Naive thymus-derived CD8-positive, alpha-beta T cell (primary cell): ENCODE results near the gene NEK5. TPM values are rescaled to one million over a fixed set of nuclear protein-coding genes. Genes with fewer than 3 reads are reported as not detected.

Source experiments
- ATAC-seq, 2 donors: fragments of 150-1000 bp; cut with Tn5 transposase in 1 of 2; sonication (Bioruptor Pico), chemical (Tn5 transposase) in 1 of 2; 1 replicate in 1 of 2; 2 replicates in 1 of 2; pipeline ENCODE4 v1.10.0; 2021; ENCODE audit warnings: mild to moderate bottlenecking in 2 of 2, moderate library complexity in 2 of 2
- POLR2A ChIA-PET: fragments of 350-600 bp; sonication (Branson Sonifier 250); formaldehyde crosslinking; loops from one replicate; lab custom pipeline; 2021; ENCODE audit warnings: antibody characterized with exemption; lab: Charles Lee
- DNase-seq, 10 donors: peaks; one replicate each; pipeline versions ENCODE4 v3.0.0 to v3.0.0-alpha.2; 2020 to 2022
- H3K27ac Mint-ChIP-seq, 10 donors: one replicate each; pipeline ENCODE4 v1.8.0; 2020 to 2022; ENCODE audit warnings: mild to moderate bottlenecking in 10 of 10, mixed read lengths in 10 of 10, moderate library complexity in 4 of 10, inconsistent platforms in 1 of 10
- H3K27me3 Mint-ChIP-seq, 5 donors: one replicate each; pipeline ENCODE4 v1.8.0; 2021 to 2022; ENCODE audit warnings: mixed read lengths in 5 of 5
- H3K36me3 Mint-ChIP-seq, 3 donors: one replicate each; pipeline ENCODE4 v1.8.0; 2020 to 2022; ENCODE audit warnings: mixed read lengths in 3 of 3, mild to moderate bottlenecking in 2 of 3, inconsistent platforms in 1 of 3
- H3K4me1 Mint-ChIP-seq, 4 donors: one replicate each; pipeline ENCODE4 v1.8.0; 2021 to 2022; ENCODE audit warnings: mixed read lengths in 4 of 4
- H3K4me3 Mint-ChIP-seq, 10 donors: one replicate each; pipeline ENCODE4 v1.8.0; 2020 to 2022; ENCODE audit warnings: mild to moderate bottlenecking in 10 of 10, mixed read lengths in 10 of 10, moderate library complexity in 6 of 10, inconsistent platforms in 1 of 10
- H3K9me3 Mint-ChIP-seq, 9 donors: one replicate each; pipeline ENCODE4 v1.8.0; 2020 to 2022; ENCODE audit warnings: mixed read lengths in 9 of 9, mild to moderate bottlenecking in 3 of 9, inconsistent platforms in 1 of 9, moderate library complexity in 1 of 9
- polyA plus RNA-seq, 3 donors: library from polyadenylated mRNA; unstranded; fragments of 300-500 nt; fragmentation: Illumina TruSeq; gene quantifications; one replicate each; pipeline ENCODE4 v1.2.3, GENCODE V29; 2021
- total RNA-seq, 8 experiments: library from RNA in 2 of 8; stranded (reverse) in 2 of 8; gene quantifications; one replicate each; pipeline ENCODE4 v1.2.3 and lab custom pipeline; 2021 to 2026

Gene NEK5
- total and polyA plus RNA-seq, 5 experiments from 2014 or later, result not detected

DNA sequence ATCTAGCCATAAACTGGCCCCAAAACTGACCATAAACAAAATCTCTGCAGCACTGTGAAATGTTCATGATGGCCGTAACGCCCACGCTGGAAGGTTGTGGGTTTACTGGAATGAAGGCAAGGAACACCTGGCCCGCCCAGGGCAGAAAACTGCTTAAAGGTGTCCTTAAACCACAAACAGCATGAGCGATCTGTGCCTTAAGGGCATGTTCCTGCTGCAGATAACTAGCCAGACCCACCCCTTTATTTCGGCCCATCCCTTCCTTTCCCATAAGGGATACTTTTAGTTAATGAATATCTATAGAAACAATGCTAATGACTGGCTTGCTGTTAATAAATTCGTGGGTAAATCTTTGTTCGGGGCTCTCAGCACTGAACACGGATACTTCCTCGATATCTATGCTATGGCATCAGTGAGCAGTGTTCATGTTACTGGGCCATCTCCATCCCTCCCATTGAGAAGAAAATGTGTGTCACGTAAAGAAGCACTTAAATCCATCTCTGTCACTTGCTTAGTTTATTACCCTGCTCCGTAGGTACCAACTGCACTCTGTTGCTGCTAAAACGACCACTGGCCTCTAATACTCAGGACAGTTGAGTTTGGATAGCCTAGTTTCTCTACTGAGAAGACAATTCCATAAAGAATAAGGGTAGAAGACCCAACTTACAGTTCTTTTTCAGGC is 122.9 kb downstream of the NEK5 start:
- POLR2A ChIA-PET, result no interaction called here
- Mint-ChIP-seq H3K9me3 (no peaks in the 10 kb centered on the region), H3K4me3 (no peak overlapping the region), H3K27me3 (peaks cover 0 to 30% (median 5%) of the 10 kb centered on the region in 5 donors), H3K4me1 (peaks cover 4 to 8% (median 6%) of the 10 kb centered on the region in 4 donors), H3K27ac (no peak overlapping the region), H3K36me3 (no peaks in the 10 kb centered on the region)
- ATAC-seq (no peak), DNase-seq (no peak)

- Mint-ChIP-seq H3K9me3 (no peaks in the 10 kb centered on the region), H3K27ac (no peak overlapping the region), H3K36me3 (no peaks in the 10 kb centered on the region), H3K27me3 (peaks cover 3 to 20% (median 8%) of the 10 kb centered on the region in 5 donors), H3K4me3 (no peak overlapping the region), H3K4me1 (peaks cover 0 to 6% (median 2%) of the 10 kb centered on the region in 4 donors)
- POLR2A ChIA-PET, result no interaction called here
- ATAC-seq, result no peak
- DNase-seq, result no peak
Observed at GRCh38 chr13:52004511-52005170, 124.2 kb downstream of the NEK5 start.

DNA sequence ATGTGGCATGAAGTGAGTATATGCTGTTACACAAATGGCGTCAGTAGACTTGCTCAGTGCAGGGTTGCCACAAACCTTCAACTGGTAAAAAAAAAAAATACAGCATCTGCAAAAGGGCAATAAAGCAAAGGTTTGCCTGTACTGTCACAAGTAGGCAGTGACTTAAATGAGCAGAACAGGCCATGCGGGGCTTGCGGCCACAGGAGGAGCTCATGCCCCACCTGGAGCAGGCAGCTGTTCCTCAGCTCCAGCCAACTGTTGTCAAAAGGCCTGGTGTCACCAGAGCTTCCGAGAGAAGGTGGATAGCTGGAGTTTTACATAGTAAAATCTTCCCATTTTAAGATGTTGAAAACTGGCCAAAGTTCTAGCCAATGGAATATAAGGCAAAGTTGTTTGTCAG is 125.3 kb downstream of the NEK5 start:
- Mint-ChIP-seq H3K9me3 (no peaks in the 10 kb centered on the region), H3K27ac (no peak overlapping the region), H3K27me3 (peaks cover 6 to 19% (median 15%) of the 10 kb centered on the region in 5 donors), H3K4me3 (no peak overlapping the region), H3K4me1 (peaks cover 0 to 6% (median 2%) of the 10 kb centered on the region in 4 donors), H3K36me3 (no peaks in the 10 kb centered on the region)
- DNase-seq (no peak), ATAC-seq (no peak)
- POLR2A ChIA-PET, result no interaction called here

DNA sequence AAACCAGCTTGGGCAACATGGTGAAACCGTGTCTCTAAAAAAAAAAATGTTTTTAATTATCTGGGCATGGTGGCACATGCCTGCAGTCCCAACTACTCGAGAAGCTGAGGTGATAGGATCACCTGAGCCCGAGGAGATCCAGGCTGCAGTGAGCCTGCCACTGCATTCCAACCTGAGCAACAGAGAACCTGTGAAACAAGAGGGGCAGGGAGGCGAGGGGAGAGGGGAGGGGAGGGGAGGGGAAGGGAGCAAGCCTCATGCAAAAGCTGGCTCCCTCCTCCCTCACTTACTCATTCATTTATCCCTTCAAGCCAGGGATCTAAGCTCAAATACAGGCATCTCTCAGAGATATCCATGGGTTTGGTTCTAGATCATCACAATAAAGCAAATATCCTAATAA is 126.5 kb downstream of the NEK5 start:
- H3K27me3 Mint-ChIP-seq, result peaks cover 8 to 31% (median 13%) of the 10 kb centered on the region in 5 donors
- no peaks in the 10 kb centered on the region for H3K9me3 Mint-ChIP-seq
- POLR2A ChIA-PET, result interaction anchor here (2.1 kb wide), 1 partner anchor 10 kb away, joined by 5 read pairs; the partner anchor contains the start of gene ALG11
- H3K4me3 Mint-ChIP-seq, result no peak overlapping the region
- DNase-seq, result no peak
- H3K4me1 Mint-ChIP-seq, result peaks cover 0 to 6% (median 2%) of the 10 kb centered on the region in 4 donors
- H3K27ac Mint-ChIP-seq, result no peak overlapping the region
- ATAC-seq, result no peak
- H3K36me3 Mint-ChIP-seq, result no peaks in the 10 kb centered on the region

GRCh38 chr13:52001120-52001731 is 127.6 kb downstream of the NEK5 start:
- H3K27me3 Mint-ChIP-seq, result peaks cover 8 to 35% (median 10%) of the 10 kb centered on the region in 5 donors
- POLR2A ChIA-PET, result interaction anchor here (2.1 kb wide), 1 partner anchor 11 kb away, joined by 5 read pairs; the partner anchor contains the start of gene ALG11
- ATAC-seq, result peak; percentile 80 to 82
- no peaks in the 10 kb centered on the region for H3K36me3 Mint-ChIP-seq
- DNase-seq, result peak in 3 of 10 donors; percentile 43 to 54 (median 44)
- no peaks in the 10 kb centered on the region for H3K9me3 Mint-ChIP-seq
- no peak overlapping the region for H3K27ac Mint-ChIP-seq
- H3K4me3 Mint-ChIP-seq, result no peak overlapping the region
- H3K4me1 Mint-ChIP-seq, result peaks cover 0 to 6% (median 1%) of the 10 kb centered on the region in 4 donors

DNA sequence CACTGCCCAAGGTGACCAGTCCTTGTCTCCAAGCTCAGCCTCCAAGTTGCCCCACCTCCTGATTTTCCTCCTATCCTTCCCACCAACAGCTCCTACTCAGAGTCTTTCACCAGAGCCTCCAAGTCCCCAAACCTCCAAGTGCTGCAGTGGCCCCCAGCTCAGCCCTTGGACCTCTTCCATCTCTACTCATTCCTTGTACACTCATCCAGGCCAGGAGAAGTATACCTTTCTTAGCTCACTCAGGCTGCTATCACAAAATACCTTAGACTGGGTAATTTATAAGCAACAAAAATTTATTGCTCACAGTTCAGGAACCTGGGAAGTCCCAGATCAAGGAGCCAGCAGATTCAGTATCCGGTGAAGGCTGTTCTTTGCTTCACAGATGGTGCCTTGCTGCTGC is 129.0 kb downstream of the NEK5 start:
- Mint-ChIP-seq H3K27ac (no peak overlapping the region), H3K27me3 (peaks cover 8 to 35% (median 10%) of the 10 kb centered on the region in 5 donors), H3K36me3 (no peaks in the 10 kb centered on the region), H3K4me3 (no peak overlapping the region), H3K9me3 (no peaks in the 10 kb centered on the region), H3K4me1 (peaks cover 0 to 11% (median 2%) of the 10 kb centered on the region in 4 donors)
- POLR2A ChIA-PET, result no interaction called here
- no peak for ATAC-seq
- DNase-seq, result no peak

DNA sequence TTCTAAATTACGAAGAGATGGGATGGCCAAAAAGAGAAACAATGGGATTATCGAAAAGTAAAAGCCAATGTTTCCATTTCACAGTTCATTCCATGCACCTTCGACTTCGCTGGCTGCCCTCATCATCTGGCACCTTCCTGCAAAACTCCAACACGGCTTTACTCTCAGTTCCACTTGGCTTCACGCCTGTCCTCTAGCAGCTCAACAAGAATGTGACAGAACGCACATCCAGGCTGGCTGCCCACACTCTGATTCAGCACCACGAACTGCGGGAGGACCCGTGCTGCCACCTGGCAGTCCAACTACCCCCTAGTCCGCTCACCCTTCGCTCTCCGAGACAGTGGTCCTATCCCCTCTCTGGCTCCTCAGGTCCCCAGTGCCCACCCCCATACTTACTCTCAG is 129.4 kb downstream of the NEK5 start:
- H3K9me3 Mint-ChIP-seq, result no peaks in the 10 kb centered on the region
- DNase-seq (no peak), ATAC-seq (no peak)
- no peaks in the 10 kb centered on the region for H3K36me3 Mint-ChIP-seq
- peaks cover 0 to 11% (median 2%) of the 10 kb centered on the region in 4 donors for H3K4me1 Mint-ChIP-seq
- H3K27ac Mint-ChIP-seq, result no peak overlapping the region
- H3K27me3 Mint-ChIP-seq, result peaks cover 8 to 35% (median 10%) of the 10 kb centered on the region in 5 donors
- POLR2A ChIA-PET, result no interaction called here
- H3K4me3 Mint-ChIP-seq, result no peak overlapping the region

DNA sequence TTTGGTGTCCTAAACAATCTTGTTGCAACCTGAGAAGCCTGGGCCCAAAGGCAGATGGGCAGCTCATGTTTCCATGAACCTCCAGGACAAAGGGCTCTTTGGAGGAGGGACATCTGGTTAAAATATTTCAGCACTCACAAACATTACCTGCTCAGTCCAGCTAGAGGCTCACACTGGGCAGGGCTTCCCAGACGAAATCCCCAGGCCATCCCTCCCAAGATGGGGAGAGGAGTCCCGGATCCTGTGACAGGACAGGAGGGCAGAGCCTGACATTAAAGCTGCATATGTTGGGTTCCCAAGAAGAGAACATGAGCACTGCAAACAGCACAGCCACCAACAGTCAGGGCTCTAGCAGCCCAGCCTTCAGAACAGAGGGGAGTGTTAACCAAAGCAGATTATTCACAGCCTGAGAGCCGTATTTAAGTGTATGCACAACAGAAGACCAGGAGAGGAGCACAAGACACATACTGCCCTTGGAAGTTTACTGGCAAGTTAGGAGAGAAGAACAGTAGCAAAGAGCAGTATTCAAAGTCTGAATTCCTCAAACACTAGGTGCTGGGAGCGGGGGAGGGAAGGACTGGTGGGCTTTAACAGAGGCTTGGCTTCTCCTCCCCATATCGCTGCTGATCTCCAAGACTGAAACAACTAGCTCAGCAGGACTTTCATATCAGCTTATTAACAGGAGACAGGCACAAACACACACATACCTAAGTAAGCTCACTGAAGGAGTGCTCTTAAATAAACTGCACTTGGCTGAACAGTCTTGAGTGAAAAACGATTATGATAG is 130.0 kb downstream of the NEK5 start:
- no peaks in the 10 kb centered on the region for H3K9me3 Mint-ChIP-seq
- DNase-seq (no peak), ATAC-seq (no peak)
- H3K27ac Mint-ChIP-seq, result peak overlapping the region in 2 of 10 donors; percentile 43 to 47
- H3K4me3 Mint-ChIP-seq, result no peak overlapping the region
- no peaks in the 10 kb centered on the region for H3K36me3 Mint-ChIP-seq
- POLR2A ChIA-PET, result no interaction called here
- peaks cover 8 to 35% (median 10%) of the 10 kb centered on the region in 5 donors for H3K27me3 Mint-ChIP-seq
- H3K4me1 Mint-ChIP-seq, result peaks cover 0 to 11% (median 2%) of the 10 kb centered on the region in 4 donors

DNA sequence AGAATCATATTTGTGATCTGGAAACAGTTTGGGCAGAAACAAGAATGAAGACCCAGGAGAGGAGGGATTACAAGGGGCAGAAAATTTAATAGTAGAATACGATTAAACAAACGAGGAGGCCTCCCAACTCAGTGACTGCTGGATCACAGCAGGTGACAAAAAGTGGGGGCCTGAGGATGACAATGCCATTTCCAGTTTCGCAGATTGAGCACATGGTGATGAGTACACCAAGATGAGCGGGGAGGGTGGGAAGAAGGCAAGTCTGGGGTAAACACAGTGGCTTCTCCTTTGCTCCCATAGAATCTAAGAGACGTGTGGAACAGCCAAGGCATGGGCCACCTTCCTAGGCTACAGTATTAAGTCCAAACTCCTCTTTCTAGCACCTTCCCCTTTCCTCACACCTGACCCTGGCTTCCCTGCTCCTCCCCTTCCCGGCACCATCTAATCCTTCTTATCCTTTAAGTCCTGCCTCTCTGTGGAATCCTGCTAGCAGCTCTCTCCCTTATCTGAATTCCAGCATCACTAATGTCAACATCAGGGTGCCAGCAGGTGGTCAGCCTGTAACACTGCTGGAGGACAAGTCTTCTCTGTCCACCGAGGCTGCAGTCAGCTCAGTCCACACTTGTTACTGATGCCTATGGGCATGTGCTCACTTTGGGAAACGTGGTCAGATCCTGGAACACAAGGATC is 131.1 kb downstream of the NEK5 start:
- peaks cover 0 to 11% (median 2%) of the 10 kb centered on the region in 4 donors for H3K4me1 Mint-ChIP-seq
- ATAC-seq, result no peak
- H3K27ac Mint-ChIP-seq, result no peak overlapping the region
- H3K36me3 Mint-ChIP-seq, result no peaks in the 10 kb centered on the region
- DNase-seq, result no peak
- POLR2A ChIA-PET, result no interaction called here
- no peak overlapping the region for H3K4me3 Mint-ChIP-seq
- H3K27me3 Mint-ChIP-seq, result peaks cover 8 to 35% (median 10%) of the 10 kb centered on the region in 5 donors
- H3K9me3 Mint-ChIP-seq, result no peaks in the 10 kb centered on the region

DNA sequence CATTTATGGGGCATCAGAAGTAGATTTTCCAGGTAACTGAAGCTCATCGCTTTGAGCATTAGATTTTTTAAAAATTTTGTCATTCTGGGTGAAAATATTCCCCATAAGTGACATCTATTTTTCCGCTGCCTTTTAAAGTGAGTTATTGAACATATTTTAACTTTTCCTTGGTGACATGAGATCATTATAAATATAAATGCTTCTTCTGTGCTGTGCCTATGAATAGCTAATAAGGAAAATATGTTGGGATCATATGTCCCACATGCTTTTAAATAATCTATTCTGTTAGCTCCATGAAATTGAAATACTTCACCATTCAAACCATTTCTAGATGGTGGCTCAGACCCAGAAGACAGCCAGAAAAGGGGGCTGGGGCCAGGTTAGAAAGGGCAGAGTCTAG is 131.7 kb downstream of the NEK5 start:
- Mint-ChIP-seq H3K36me3 (no peaks in the 10 kb centered on the region), H3K4me3 (no peak overlapping the region), H3K4me1 (peaks cover 0 to 11% (median 2%) of the 10 kb centered on the region in 4 donors), H3K27me3 (peaks cover 8 to 35% (median 10%) of the 10 kb centered on the region in 5 donors), H3K9me3 (no peaks in the 10 kb centered on the region), H3K27ac (no peak overlapping the region)
- no peak for ATAC-seq
- no peak for DNase-seq
- POLR2A ChIA-PET, result no interaction called here

GRCh38 chr13:51996641-51997040 is 132.2 kb downstream of the NEK5 start:
- Mint-ChIP-seq H3K27me3 (peaks cover 8 to 35% (median 10%) of the 10 kb centered on the region in 5 donors), H3K4me3 (no peak overlapping the region), H3K4me1 (peaks cover 0 to 11% (median 2%) of the 10 kb centered on the region in 4 donors), H3K9me3 (no peaks in the 10 kb centered on the region), H3K36me3 (no peaks in the 10 kb centered on the region), H3K27ac (no peak overlapping the region)
- no peak for ATAC-seq
- POLR2A ChIA-PET, result no interaction called here
- no peak for DNase-seq
